H9 (cell line): ENCODE data around the gene RNF181. TPM values are rescaled to one million over a fixed set of nuclear protein-coding genes. Genes with fewer than 3 reads are reported as not detected.

Source experiments
- DNase-seq: peaks from one replicate; pipeline ENCODE4 v3.0.0-alpha.2; 2017
- H2AFZ ChIP-seq: one replicate; pipeline ENCODE4 v1.6.1; 2013; ENCODE audit warnings: mild to moderate bottlenecking, low read length, control low read depth, moderate library complexity
- H2AK5ac ChIP-seq: 2 replicates; pipeline ENCODE4 v1.6.1; 2013; ENCODE audit warnings: low read length, control low read depth, mixed read lengths; ENCODE audit not compliant: insufficient read length
- H2BK120ac ChIP-seq: one replicate; pipeline ENCODE4 v1.6.1; 2013; ENCODE audit warnings: low read depth, mild to moderate bottlenecking, low read length, control low read depth, inconsistent platforms; ENCODE audit not compliant: poor library complexity, severe bottlenecking
- H2BK12ac ChIP-seq: 2 replicates; pipeline ENCODE4 v1.6.1; 2013; ENCODE audit warnings: low read length, control low read depth, mixed read lengths, low read depth; ENCODE audit not compliant: insufficient read length
- H2BK15ac ChIP-seq: 2 replicates; pipeline ENCODE4 v1.6.1; 2013; ENCODE audit warnings: low read depth, low read length, control low read depth
- H2BK20ac ChIP-seq: one replicate; pipeline ENCODE4 v1.6.1; 2013; ENCODE audit warnings: low read depth, mild to moderate bottlenecking, low read length, control low read depth, inconsistent platforms; ENCODE audit not compliant: poor library complexity, severe bottlenecking
- H2BK5ac ChIP-seq: 2 replicates; pipeline ENCODE4 v1.6.1; 2013; ENCODE audit warnings: low read length, control low read depth, mixed read lengths; ENCODE audit not compliant: insufficient read length
- H3K14ac ChIP-seq: 2 replicates; pipeline ENCODE4 v1.6.1; 2013; ENCODE audit warnings: low read length, control low read depth; ENCODE audit not compliant: insufficient read depth
- H3K18ac ChIP-seq: 2 replicates; pipeline ENCODE4 v1.6.1; 2013; ENCODE audit warnings: low read depth, mild to moderate bottlenecking, mixed read lengths, low read length, control low read depth; ENCODE audit not compliant: insufficient read length
- H3K23ac ChIP-seq: 2 replicates; pipeline ENCODE4 v1.6.1; 2013; ENCODE audit warnings: low read length, control low read depth, mixed read lengths, low read depth; ENCODE audit not compliant: insufficient read length
- H3K23me2 ChIP-seq: 2 replicates; pipeline ENCODE4 v1.6.1; 2013; ENCODE audit warnings: low read depth, mild to moderate bottlenecking, mixed read lengths, low read length, control low read depth; ENCODE audit not compliant: insufficient read length, poor library complexity, severe bottlenecking
- H3K27ac ChIP-seq: 2 replicates; pipeline ENCODE4 v1.5.1; 2013; ENCODE audit warnings: low read length, control low read depth, mixed read lengths, low read depth; ENCODE audit not compliant: insufficient read length
- H3K27me3 ChIP-seq: 2 replicates; pipeline ENCODE4 v1.6.1; 2013; ENCODE audit warnings: low read length, control low read depth, inconsistent platforms; ENCODE audit not compliant: insufficient read depth
- H3K4ac ChIP-seq: 2 replicates; pipeline ENCODE4 v1.6.1; 2013; ENCODE audit warnings: low read depth, mild to moderate bottlenecking, control low read depth, inconsistent platforms, low read length, moderate library complexity
- H3K4me1 ChIP-seq: 2 replicates; pipeline ENCODE4 v1.6.1; 2013; ENCODE audit warnings: low read length, control low read depth, inconsistent platforms; ENCODE audit not compliant: insufficient read depth
- H3K4me2 ChIP-seq: 2 replicates; pipeline ENCODE4 v1.6.1; 2013; ENCODE audit warnings: low read length, control low read depth, mixed read lengths; ENCODE audit not compliant: insufficient read length, insufficient read depth
- H3K56ac ChIP-seq: 2 replicates; pipeline ENCODE4 v1.6.1; 2013; ENCODE audit warnings: low read depth, mild to moderate bottlenecking, mixed read lengths, low read length, control low read depth; ENCODE audit not compliant: insufficient read length
- H3K79me1 ChIP-seq: 2 replicates; pipeline ENCODE4 v1.6.1; 2013; ENCODE audit warnings: low read depth, mild to moderate bottlenecking, moderate library complexity, low read length, control low read depth, inconsistent platforms; ENCODE audit not compliant: insufficient read depth, poor library complexity, severe bottlenecking
- H3K79me2 ChIP-seq: 2 replicates; pipeline ENCODE4 v1.6.1; 2013; ENCODE audit warnings: low read length, control low read depth, inconsistent platforms; ENCODE audit not compliant: insufficient read depth
- H3K9ac ChIP-seq: 2 replicates; pipeline ENCODE4 v1.6.1; 2013; ENCODE audit warnings: low read length, control low read depth, mixed read lengths; ENCODE audit not compliant: insufficient read length; ENCODE audit errors: extremely low read depth
- H3K9me3 ChIP-seq: one replicate; pipeline ENCODE4 v1.6.1; 2013; ENCODE audit warnings: low read depth, low read length, inconsistent platforms; ENCODE audit not compliant: control insufficient read depth
- H3T11ph ChIP-seq: one replicate; pipeline ENCODE4 v1.6.1; 2013; ENCODE audit warnings: mild to moderate bottlenecking, low read length, control low read depth, inconsistent platforms
- H4K20me1 ChIP-seq: one replicate; pipeline ENCODE4 v1.6.1; 2013; ENCODE audit not compliant: control insufficient read depth, insufficient read length, insufficient read depth
- H4K5ac ChIP-seq: 2 replicates; pipeline ENCODE4 v1.6.1; 2013; ENCODE audit warnings: low read depth, mild to moderate bottlenecking, mixed read lengths, low read length, control low read depth; ENCODE audit not compliant: insufficient read length
- H4K8ac ChIP-seq: replicated peaks from 2 replicates; pipeline ENCODE4 v1.6.1; 2013; ENCODE audit warnings: low read length, control low read depth, mixed read lengths, low read depth; ENCODE audit not compliant: insufficient read length
- H4K91ac ChIP-seq: 2 replicates; pipeline ENCODE4 v1.6.1; 2013; ENCODE audit warnings: low read depth, mild to moderate bottlenecking, moderate library complexity, mixed read lengths, low read length, control low read depth; ENCODE audit not compliant: insufficient read length
- H3K27ac Mint-ChIP-seq, 3 experiments: 2 replicates in 2 of 3; 3 replicates in 1 of 3; pipeline ENCODE4 v1.8.0; 2020 to 2021; ENCODE audit warnings: mixed read lengths in 3 of 3, mild to moderate bottlenecking in 1 of 3, moderate library complexity in 1 of 3
- H3K27me3 Mint-ChIP-seq: 2 replicates; pipeline ENCODE4 v1.8.0; 2021; ENCODE audit warnings: low read depth, mild to moderate bottlenecking, moderate library complexity, mixed read lengths
- H3K36me3 Mint-ChIP-seq, 3 experiments: 2 replicates in 2 of 3; 3 replicates in 1 of 3; pipeline ENCODE4 v1.8.0; 2020 to 2021; ENCODE audit warnings: low read depth in 3 of 3, mixed read lengths in 3 of 3; ENCODE audit not compliant: insufficient read depth in 1 of 3
- H3K4me1 Mint-ChIP-seq, 2 experiments: 2 replicates each; pipeline ENCODE4 v1.8.0; 2020; ENCODE audit warnings: mixed read lengths in 2 of 2
- H3K4me3 Mint-ChIP-seq, 2 experiments: 2 replicates in 1 of 2; 3 replicates in 1 of 2; pipeline ENCODE4 v1.8.0; 2020 to 2021; ENCODE audit warnings: mild to moderate bottlenecking in 2 of 2, mixed read lengths in 2 of 2, moderate library complexity in 1 of 2
- H3K9me3 Mint-ChIP-seq, 2 experiments: 2 replicates in 1 of 2; 3 replicates in 1 of 2; pipeline ENCODE4 v1.8.0; 2020; ENCODE audit warnings: mild to moderate bottlenecking in 2 of 2, mixed read lengths in 2 of 2, moderate library complexity in 1 of 2
- WGBS: extraction: QIAGEN DNeasy Blood & Tissue Kit; methylation state at CpG from one replicate; pipeline ENCODE4 v1.1.7; 2013; ENCODE audit warnings: missing lambda C conversion rate, low lambda C conversion rate, mixed read lengths; ENCODE audit not compliant: insufficient read length; ENCODE audit errors: extremely low coverage; 5-methylcytosine and 5-hydroxymethylcytosine counted together
- total RNA-seq: library from RNA; stranded (reverse); gene quantifications from 2 replicates; pipeline ENCODE4 v1.2.1, GENCODE V29; 2021
- TF ChIP-seq, protein P1 (sequence below): fragments of 200-600 bp; sonication (generic); conservative IDR thresholded peaks from 3 replicates; pipeline ENCODE4 v1.8.0; 2021; ENCODE audit warnings: antibody characterized with exemption, mild to moderate bottlenecking

The RNF181 gene
- total RNA-seq, 1 experiment from 2014 or later: 122 TPM

DNA sequence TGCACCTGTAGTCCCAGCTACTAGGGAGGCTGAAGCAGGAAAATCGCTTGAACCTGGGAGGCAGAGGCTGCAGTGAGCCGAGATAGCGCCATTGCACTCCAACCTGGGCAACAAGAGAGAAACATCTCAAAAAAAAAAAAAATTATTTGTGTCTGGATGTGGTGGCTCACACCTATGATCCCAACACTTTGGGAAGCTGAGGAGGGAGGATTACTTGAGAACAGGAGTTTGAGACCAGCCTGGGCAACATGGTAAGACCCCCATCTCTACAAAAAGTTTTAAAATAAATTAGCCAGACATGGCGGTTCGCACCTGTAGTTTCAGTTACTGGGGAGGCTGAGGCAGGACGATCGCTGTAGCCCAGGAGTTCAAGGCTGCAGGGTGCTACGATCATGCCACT is 19.8 kb upstream of the RNF181 start:
- no peak overlapping the region for H4K91ac ChIP-seq
- H3K23ac ChIP-seq: no peak overlapping the region
- H4K20me1 ChIP-seq: no peaks in the 10 kb centered on the region
- no peak overlapping the region for H2BK20ac ChIP-seq
- WGBS: no CpG with 5 or more reads among the region's 8 CpGs
- no peak overlapping the region for H2BK120ac ChIP-seq
- no peaks in the 10 kb centered on the region for H3K23me2 ChIP-seq
- no peak overlapping the region for H3T11ph ChIP-seq
- no peaks in the 10 kb centered on the region; the same call in 1 of the 2 replicates for H3K27me3 ChIP-seq
- no peak overlapping the region for H2BK12ac ChIP-seq
- Mint-ChIP-seq H3K4me1 (peaks cover 33% of the 10 kb centered on the region in 2 experiments), H3K27ac (no peak overlapping the region), H3K36me3 (no peaks in the 10 kb centered on the region), H3K9me3 (peaks cover 0 to 2% of the 10 kb centered on the region in 2 experiments; a peak in 2 of 5 replicates), H3K4me3 (no peak overlapping the region), H3K27me3 (peaks cover 63% of the 10 kb centered on the region)
- H3K4me1 ChIP-seq: peaks cover 3% of the 10 kb centered on the region; the same call in 1 of the 2 replicates
- H3K56ac ChIP-seq: no peak overlapping the region
- H3K14ac ChIP-seq: no peak overlapping the region
- no peak overlapping the region for H4K8ac ChIP-seq
- no peaks in the 10 kb centered on the region for H3K79me2 ChIP-seq
- no peak overlapping the region for H3K4ac ChIP-seq
- H3K18ac ChIP-seq: no peak overlapping the region
- H2AK5ac ChIP-seq: no peak overlapping the region
- no peak overlapping the region for H3K27ac ChIP-seq
- H2BK15ac ChIP-seq: no peak overlapping the region
- H3K79me1 ChIP-seq: no peaks in the 10 kb centered on the region
- H2BK5ac ChIP-seq: no peak overlapping the region
- TF ChIP-seq, protein P1, sequence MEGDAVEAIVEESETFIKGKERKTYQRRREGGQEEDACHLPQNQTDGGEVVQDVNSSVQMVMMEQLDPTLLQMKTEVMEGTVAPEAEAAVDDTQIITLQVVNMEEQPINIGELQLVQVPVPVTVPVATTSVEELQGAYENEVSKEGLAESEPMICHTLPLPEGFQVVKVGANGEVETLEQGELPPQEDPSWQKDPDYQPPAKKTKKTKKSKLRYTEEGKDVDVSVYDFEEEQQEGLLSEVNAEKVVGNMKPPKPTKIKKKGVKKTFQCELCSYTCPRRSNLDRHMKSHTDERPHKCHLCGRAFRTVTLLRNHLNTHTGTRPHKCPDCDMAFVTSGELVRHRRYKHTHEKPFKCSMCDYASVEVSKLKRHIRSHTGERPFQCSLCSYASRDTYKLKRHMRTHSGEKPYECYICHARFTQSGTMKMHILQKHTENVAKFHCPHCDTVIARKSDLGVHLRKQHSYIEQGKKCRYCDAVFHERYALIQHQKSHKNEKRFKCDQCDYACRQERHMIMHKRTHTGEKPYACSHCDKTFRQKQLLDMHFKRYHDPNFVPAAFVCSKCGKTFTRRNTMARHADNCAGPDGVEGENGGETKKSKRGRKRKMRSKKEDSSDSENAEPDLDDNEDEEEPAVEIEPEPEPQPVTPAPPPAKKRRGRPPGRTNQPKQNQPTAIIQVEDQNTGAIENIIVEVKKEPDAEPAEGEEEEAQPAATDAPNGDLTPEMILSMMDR: no peak
- H3K4me2 ChIP-seq: no peak overlapping the region
- no peaks in the 10 kb centered on the region for H3K9me3 ChIP-seq
- H3K9ac ChIP-seq: no peak overlapping the region
- no peak for DNase-seq
- no peak overlapping the region for H4K5ac ChIP-seq
- H2AFZ ChIP-seq: no peak overlapping the region
